Measurements from ENCODE around the gene PIK3R5. TPM values are rescaled to one million over a fixed set of nuclear protein-coding genes. Genes with fewer than 3 reads are reported as not detected.

Gene PIK3R5
- total and polyA plus RNA-seq, 2 donors (not counting 3 experiments of a cell fraction or from before 2014, with no cell fraction given): not detected

DNA sequence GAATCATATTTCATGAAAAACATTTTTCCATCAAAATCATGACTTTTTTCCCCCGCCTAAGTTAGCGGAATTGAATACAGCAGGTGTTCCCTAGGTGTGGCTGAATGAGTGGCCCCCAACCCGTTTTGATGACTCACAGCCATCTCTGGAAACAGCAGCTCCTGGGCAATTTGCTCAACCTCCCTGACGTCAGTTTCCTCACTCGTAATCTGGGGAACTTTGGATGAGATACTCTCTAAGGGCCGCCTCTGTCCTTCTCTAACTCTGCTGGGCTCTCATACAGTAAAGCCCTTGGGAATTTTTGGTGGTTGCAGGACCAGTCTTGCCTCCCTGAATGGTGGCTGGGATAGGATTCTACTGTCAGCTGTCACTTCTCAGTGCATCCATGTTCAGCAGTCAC, 44.2 kb upstream of the PIK3R5 start:
- BruUV-seq (replicated peaks): no TSS peak
- no peak overlapping the region for H3K9ac ChIP-seq (replicated peaks; ENCODE audit: extremely low read depth, insufficient read depth, low read length)
- no peaks in the 10 kb centered on the region for H3K36me3 ChIP-seq (ENCODE audit: control insufficient read depth in 2 of 2, extremely low read depth in 1 of 2, insufficient read depth in 2 of 2, low read length in 2 of 2)
- H3K4me1 ChIP-seq (ENCODE audit: control insufficient read depth, extremely low read depth, insufficient read depth, low read length): no peaks in the 10 kb centered on the region
- H3K4me2 ChIP-seq (ENCODE audit: insufficient read depth, low read length): no peak overlapping the region
- H3K27ac ChIP-seq (ENCODE audit: insufficient read depth, low read depth, low read length): no peak overlapping the region
- peaks cover 6 to 9% of the 10 kb centered on the region in 2 experiments for H3K27me3 ChIP-seq (ENCODE audit: control insufficient read depth in 2 of 2, insufficient read depth in 2 of 2, low read length in 2 of 2)
- no peak for FAIRE-seq
- intact Hi-C loops (cut with micrococcal nuclease) (no loop called here), dilution Hi-C loops (cut with MboI; ENCODE audit: extremely low pct_ligation_motif_present, low sequenced_read_pairs) (no loop called here)
- H4K20me1 ChIP-seq (replicated peaks; ENCODE audit: control insufficient read depth, extremely low read depth, insufficient read depth, low read length): no peaks in the 10 kb centered on the region
- DNase-seq (ENCODE audit: low read depth, low spot score): no peak
- no peaks in the 10 kb centered on the region for H3K79me2 ChIP-seq (ENCODE audit: control insufficient read depth, insufficient read depth, low read length)
- TF ChIP-seq POLR2A (IDR thresholded peaks at IDR 0.05; ENCODE audit: low read depth, low read length) (no peak), FOS (IDR thresholded peaks at IDR 0.05; ENCODE audit: borderline replicate concordance, insufficient read depth, low read length) (no peak), MYC (IDR thresholded peaks at IDR 0.05; ENCODE audit: low read depth, low read length) (no peak), JUN (IDR thresholded peaks at IDR 0.05; ENCODE audit: borderline replicate concordance, insufficient read depth, insufficient read length, low read depth) (no peak), POLR2AphosphoS5 (IDR thresholded peaks at IDR 0.05; ENCODE audit: insufficient read depth, low read depth, low read length) (no peak), GATA2 (IDR thresholded peaks at IDR 0.05; ENCODE audit: insufficient read depth, insufficient read length, low read depth, low read length) (no peak), EZH2 (IDR thresholded peaks at IDR 0.05; ENCODE audit: borderline replicate concordance, low read depth, low read length, severe bottlenecking) (no peak)
- TF ChIP-seq, protein P1, sequence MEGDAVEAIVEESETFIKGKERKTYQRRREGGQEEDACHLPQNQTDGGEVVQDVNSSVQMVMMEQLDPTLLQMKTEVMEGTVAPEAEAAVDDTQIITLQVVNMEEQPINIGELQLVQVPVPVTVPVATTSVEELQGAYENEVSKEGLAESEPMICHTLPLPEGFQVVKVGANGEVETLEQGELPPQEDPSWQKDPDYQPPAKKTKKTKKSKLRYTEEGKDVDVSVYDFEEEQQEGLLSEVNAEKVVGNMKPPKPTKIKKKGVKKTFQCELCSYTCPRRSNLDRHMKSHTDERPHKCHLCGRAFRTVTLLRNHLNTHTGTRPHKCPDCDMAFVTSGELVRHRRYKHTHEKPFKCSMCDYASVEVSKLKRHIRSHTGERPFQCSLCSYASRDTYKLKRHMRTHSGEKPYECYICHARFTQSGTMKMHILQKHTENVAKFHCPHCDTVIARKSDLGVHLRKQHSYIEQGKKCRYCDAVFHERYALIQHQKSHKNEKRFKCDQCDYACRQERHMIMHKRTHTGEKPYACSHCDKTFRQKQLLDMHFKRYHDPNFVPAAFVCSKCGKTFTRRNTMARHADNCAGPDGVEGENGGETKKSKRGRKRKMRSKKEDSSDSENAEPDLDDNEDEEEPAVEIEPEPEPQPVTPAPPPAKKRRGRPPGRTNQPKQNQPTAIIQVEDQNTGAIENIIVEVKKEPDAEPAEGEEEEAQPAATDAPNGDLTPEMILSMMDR (IDR thresholded peaks at IDR 0.05; ENCODE audit: extremely low read depth in 1 of 2, insufficient read depth in 1 of 2, low read depth in 1 of 2, low read length in 2 of 2): no peak
- TF ChIP-seq, protein P2, sequence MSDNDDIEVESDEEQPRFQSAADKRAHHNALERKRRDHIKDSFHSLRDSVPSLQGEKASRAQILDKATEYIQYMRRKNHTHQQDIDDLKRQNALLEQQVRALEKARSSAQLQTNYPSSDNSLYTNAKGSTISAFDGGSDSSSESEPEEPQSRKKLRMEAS (IDR thresholded peaks at IDR 0.05; ENCODE audit: insufficient read depth, insufficient read length): no peak
- H3K4me3 ChIP-seq (replicated peaks in 1 of 3; ENCODE audit: insufficient read depth in 1 of 3, low read depth in 1 of 3, low read length in 3 of 3): no peak overlapping the region
- no peaks in the 10 kb centered on the region for H3K9me1 ChIP-seq (replicated peaks; ENCODE audit: control insufficient read depth, extremely low read depth, insufficient read depth, low read length)
- POLR2A ChIA-PET: no interaction called here
- no peaks in the 10 kb centered on the region for H3K9me3 ChIP-seq (replicated peaks; ENCODE audit: control insufficient read depth, insufficient read depth, low read length)
- CTCF ChIA-PET: interaction anchor here (0.8 to 1.8 kb wide), 3 partner anchors 12 to 513 kb away, joined by 3 to 6 read pairs (median 6); no protein-coding TSS in a partner anchor
- H2AFZ ChIP-seq (ENCODE audit: low read depth, low read length): no peak overlapping the region

All from endothelial cell of umbilical vein (primary cell).